HEK293T (cell line): ENCODE measurements around the gene JMJD1C.

Experiments used
- ARNT ChIP-seq: fragments of 450-650 bp; IDR thresholded peaks from 2 replicates; pipeline ENCODE4 v1.6.1; 2017; ENCODE audit warnings: mild to moderate bottlenecking
- BHLHE40 ChIP-seq: fragments of 450-650 bp; IDR thresholded peaks from 2 replicates; pipeline ENCODE4 v1.6.1; 2016; ENCODE audit warnings: mild to moderate bottlenecking, moderate library complexity, borderline replicate concordance
- CTBP1 ChIP-seq: fragments of 450-650 bp; IDR thresholded peaks from 2 replicates; pipeline ENCODE4 v1.6.1; 2016; ENCODE audit warnings: borderline replicate concordance
- ELF4 ChIP-seq: fragments of 450-650 bp; IDR thresholded peaks from 2 replicates; pipeline ENCODE4 v1.6.1; 2017; ENCODE audit warnings: antibody characterized with exemption
- FOXA1 ChIP-seq: fragments of 450-650 bp; IDR thresholded peaks from 2 replicates; pipeline ENCODE4 v1.6.1; 2016; ENCODE audit warnings: mild to moderate bottlenecking
- FOXM1 ChIP-seq: fragments of 450-650 bp; IDR thresholded peaks from 2 replicates; pipeline ENCODE4 v1.6.1; 2017; ENCODE audit warnings: mild to moderate bottlenecking, borderline replicate concordance
- HDGF ChIP-seq: fragments of 450-650 bp; IDR thresholded peaks from 2 replicates; pipeline ENCODE4 v1.6.1; 2017; ENCODE audit warnings: antibody characterized with exemption, borderline replicate concordance
- L3MBTL2 ChIP-seq: fragments of 450-650 bp; conservative IDR thresholded peaks from 2 replicates; pipeline ENCODE4 v1.6.1; 2016; ENCODE audit warnings: mild to moderate bottlenecking
- LEF1 ChIP-seq: fragments of 450-650 bp; IDR thresholded peaks from 2 replicates; pipeline ENCODE4 v1.6.1; 2017; ENCODE audit warnings: mild to moderate bottlenecking, borderline replicate concordance
- PKNOX1 ChIP-seq: fragments of 450-650 bp; IDR thresholded peaks from 2 replicates; pipeline ENCODE4 v1.6.1; 2016
- SP1 ChIP-seq: fragments of 450-650 bp; IDR thresholded peaks from 2 replicates; pipeline ENCODE4 v1.6.1; 2017
- SUZ12 ChIP-seq: fragments of 450-650 bp; IDR thresholded peaks from 2 replicates; pipeline ENCODE4 v1.6.1; 2016; ENCODE audit warnings: mild to moderate bottlenecking
- TARDBP ChIP-seq: fragments of 450-650 bp; IDR thresholded peaks from 2 replicates; pipeline ENCODE4 v1.6.1; 2016
- ZNF384 ChIP-seq: fragments of 450-650 bp; IDR thresholded peaks from 2 replicates; pipeline ENCODE4 v1.6.1; 2016

GRCh38 chr10:63412304-63412703 is 53.5 kb downstream of the JMJD1C start:
- TF ChIP-seq SP1 (no peak), ZNF384 (no peak), LEF1 (no peak), HDGF (no peak), PKNOX1 (no peak), ELF4 (no peak), FOXM1 (no peak), SUZ12 (no peak), CTBP1 (no peak), ARNT (no peak), BHLHE40 (no peak), FOXA1 (no peak), TARDBP (no peak), L3MBTL2 (no peak)
